Gastroesophageal sphincter (tissue), 3 donors: ENCODE measurements around the gene N4BP2L1.

Experiments
- EP300 ChIP-seq: sonication (generic); formaldehyde crosslinking; IDR thresholded peaks from one replicate; pipeline ENCODE4 v1.6.1; 2017; ENCODE audit warnings: antibody characterized with exemption, mild to moderate bottlenecking
- POLR2A ChIP-seq, 2 donors: fragments of 450-650 bp; IDR thresholded peaks; one replicate each; pipeline ENCODE4 v1.6.1; 2017; ENCODE audit warnings: antibody characterized with exemption in 2 of 2, mild to moderate bottlenecking in 2 of 2, moderate library complexity in 1 of 2
- POLR2AphosphoS5 ChIP-seq: sonication (generic); formaldehyde crosslinking; IDR thresholded peaks from one replicate; pipeline ENCODE4 v1.6.1; 2017; ENCODE audit warnings: antibody characterized with exemption
- TF ChIP-seq, protein P1 (sequence below), 4 experiments: fragments of 200-600 bp in 2 of 4; fragments of 450-650 bp in 2 of 4; sonication (generic) in 1 of 4; IDR thresholded peaks; one replicate each; pipeline ENCODE4 v1.5.1; 2017 to 2019; ENCODE audit warnings: antibody characterized with exemption in 4 of 4, mild to moderate bottlenecking in 2 of 4, moderate library complexity in 2 of 4

DNA sequence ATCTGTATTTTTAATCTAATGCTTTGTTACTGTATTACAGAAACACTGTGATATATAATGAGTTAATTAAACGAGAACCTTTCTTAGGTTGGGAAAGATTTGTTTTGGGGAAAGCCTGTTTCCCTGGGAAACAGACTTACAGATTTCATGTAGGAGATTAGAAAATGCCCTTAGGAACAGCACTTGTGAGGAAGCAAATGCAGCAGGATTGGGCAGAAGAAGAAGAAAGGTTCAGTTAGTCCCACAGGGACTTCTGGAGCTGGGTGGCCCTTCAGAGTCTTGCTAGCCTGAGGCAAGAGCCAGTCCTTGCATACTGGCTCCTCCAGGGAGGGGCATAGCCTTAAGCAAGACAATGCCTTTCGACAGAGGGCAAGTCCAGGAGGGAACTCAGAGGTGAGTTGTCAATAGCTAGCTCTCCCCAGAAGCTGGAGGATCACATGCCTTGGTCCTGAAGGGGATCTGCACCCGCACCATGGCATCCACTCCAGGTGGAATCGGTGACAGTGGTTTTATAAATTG lies 36.8 kb downstream of the N4BP2L1 start:
- TF ChIP-seq, protein P1, sequence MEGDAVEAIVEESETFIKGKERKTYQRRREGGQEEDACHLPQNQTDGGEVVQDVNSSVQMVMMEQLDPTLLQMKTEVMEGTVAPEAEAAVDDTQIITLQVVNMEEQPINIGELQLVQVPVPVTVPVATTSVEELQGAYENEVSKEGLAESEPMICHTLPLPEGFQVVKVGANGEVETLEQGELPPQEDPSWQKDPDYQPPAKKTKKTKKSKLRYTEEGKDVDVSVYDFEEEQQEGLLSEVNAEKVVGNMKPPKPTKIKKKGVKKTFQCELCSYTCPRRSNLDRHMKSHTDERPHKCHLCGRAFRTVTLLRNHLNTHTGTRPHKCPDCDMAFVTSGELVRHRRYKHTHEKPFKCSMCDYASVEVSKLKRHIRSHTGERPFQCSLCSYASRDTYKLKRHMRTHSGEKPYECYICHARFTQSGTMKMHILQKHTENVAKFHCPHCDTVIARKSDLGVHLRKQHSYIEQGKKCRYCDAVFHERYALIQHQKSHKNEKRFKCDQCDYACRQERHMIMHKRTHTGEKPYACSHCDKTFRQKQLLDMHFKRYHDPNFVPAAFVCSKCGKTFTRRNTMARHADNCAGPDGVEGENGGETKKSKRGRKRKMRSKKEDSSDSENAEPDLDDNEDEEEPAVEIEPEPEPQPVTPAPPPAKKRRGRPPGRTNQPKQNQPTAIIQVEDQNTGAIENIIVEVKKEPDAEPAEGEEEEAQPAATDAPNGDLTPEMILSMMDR (IDR thresholded peaks at IDR 0.05) = no peak
- TF ChIP-seq POLR2AphosphoS5 (no peak), EP300 (no peak), POLR2A (IDR thresholded peaks at IDR 0.05) (no peak)
